HG02884 (cell line): ENCODE measurements around the gene AGL.
"Not testable (repeated sequence)": the region's sequence is repeated elsewhere in the genome, so short reads cannot be mapped to it uniquely, and the experiment has no call there.

Source experiments
- ATAC-seq: cut with Tn5 transposase; IDR thresholded peaks from one replicate; pipeline ENCODE4 v1.9.1; 2021; ENCODE audit warnings: mild to moderate bottlenecking, moderate library complexity; ENCODE audit not compliant: unreplicated experiment

Gene AGL

GRCh38 chr1:99972066-99972465 lies 121.9 kb downstream of the AGL start:
- ATAC-seq = not testable (repeated sequence)
